ENCODE measurements around the gene TRIM17.

TRIM17 gene

GRCh38 chr1:228378873-228379460, 37.7 kb downstream of the TRIM17 start:
- Histone ChIP-seq H3K27ac (peak overlapping the region; percentile 52; the same call in 1 of the 2 replicates), H3K27me3 (ENCODE audit: insufficient read depth, low read depth, severe bottlenecking) (no peaks in the 10 kb centered on the region), H3K4me3 (ENCODE audit: low read depth, low read length) (peak overlapping the region; percentile 57), H3K36me3 (no peaks in the 10 kb centered on the region), H3K9me3 (ENCODE audit: severe bottlenecking) (no peaks in the 10 kb centered on the region)
- TF ChIP-seq CTCF (IDR thresholded peaks at IDR 0.05; ENCODE audit: low read depth, low read length): no peak
- no peak for DNase-seq

- Histone ChIP-seq H3K9me3 (ENCODE audit: severe bottlenecking) (no peaks in the 10 kb centered on the region), H3K27me3 (ENCODE audit: insufficient read depth, low read depth, severe bottlenecking) (no peaks in the 10 kb centered on the region), H3K36me3 (no peaks in the 10 kb centered on the region), H3K27ac (peak overlapping the region; percentile 52), H3K4me3 (ENCODE audit: low read depth, low read length) (peak overlapping the region; percentile 57)
- TF ChIP-seq CTCF (IDR thresholded peaks at IDR 0.05; ENCODE audit: low read depth, low read length): peak; percentile 56
- DNase-seq: peak; percentile 69
Observed at GRCh38 chr1:228378090-228378872, 38.4 kb downstream of the TRIM17 start.

GRCh38 chr1:228377664-228378089, 39.0 kb downstream of the TRIM17 start:
- Histone ChIP-seq H3K36me3 (no peaks in the 10 kb centered on the region), H3K4me3 (ENCODE audit: low read depth, low read length) (peak overlapping the region; percentile 37; the same call in 1 of the 2 replicates), H3K27me3 (ENCODE audit: insufficient read depth, low read depth, severe bottlenecking) (no peaks in the 10 kb centered on the region), H3K9me3 (ENCODE audit: severe bottlenecking) (no peaks in the 10 kb centered on the region), H3K27ac (no peak overlapping the region)
- DNase-seq: no peak
- TF ChIP-seq CTCF (IDR thresholded peaks at IDR 0.05; ENCODE audit: low read depth, low read length): no peak

GRCh38 chr1:228376651-228377631, 39.7 kb downstream of the TRIM17 start:
- TF ChIP-seq CTCF (IDR thresholded peaks at IDR 0.05; ENCODE audit: low read depth, low read length): no peak
- Histone ChIP-seq H3K9me3 (ENCODE audit: severe bottlenecking) (no peaks in the 10 kb centered on the region), H3K27me3 (ENCODE audit: insufficient read depth, low read depth, severe bottlenecking) (no peaks in the 10 kb centered on the region), H3K4me3 (ENCODE audit: low read depth, low read length) (no peak overlapping the region), H3K36me3 (no peaks in the 10 kb centered on the region), H3K27ac (no peak overlapping the region)
- no peak for DNase-seq

GRCh38 chr1:228376262-228376628, 40.4 kb downstream of the TRIM17 start:
- Histone ChIP-seq H3K4me3 (ENCODE audit: low read depth, low read length) (no peak overlapping the region), H3K27ac (no peak overlapping the region), H3K9me3 (ENCODE audit: severe bottlenecking) (no peaks in the 10 kb centered on the region), H3K36me3 (no peaks in the 10 kb centered on the region), H3K27me3 (ENCODE audit: insufficient read depth, low read depth, severe bottlenecking) (no peaks in the 10 kb centered on the region)
- no peak for TF ChIP-seq CTCF (IDR thresholded peaks at IDR 0.05; ENCODE audit: low read depth, low read length)
- no peak for DNase-seq
